B cell (primary cell): ENCODE data around the gene GRM8. TPM values are rescaled to one million over a fixed set of nuclear protein-coding genes. Genes with fewer than 3 reads are reported as not detected.

ENCODE experiments used
- ATAC-seq: fragments of 200-7000 bp; cut with Tn5 transposase; one replicate; pipeline ENCODE4 v1.10.0; 2021; ENCODE audit warnings: low read depth, mild to moderate bottlenecking, moderate number of reproducible peaks, moderate library complexity
- CTCF ChIA-PET: fragments of 350-600 bp; sonication (Branson Sonifier 250); formaldehyde crosslinking; loops from one replicate; lab custom pipeline; 2021; ENCODE audit warnings: antibody characterized with exemption, inconsistent platforms; lab: Charles Lee
- POLR2A ChIA-PET: fragments of 350-600 bp; sonication (Branson Sonifier 250); formaldehyde crosslinking; loops from one replicate; lab custom pipeline; 2021; ENCODE audit warnings: antibody characterized with exemption; lab: Charles Lee
- DNase-seq: peaks from one replicate; pipeline ENCODE4 v3.0.0; 2013
- H2AFZ ChIP-seq: 2 replicates; pipeline ENCODE4 v1.6.1; 2012; ENCODE audit warnings: mild to moderate bottlenecking, low read depth, low read length; ENCODE audit not compliant: insufficient read depth, poor library complexity, severe bottlenecking
- H3K27ac ChIP-seq, 2 donors: 1 replicate in 1 of 2; 2 replicates in 1 of 2; pipeline ENCODE4 v1.5.1; 2012 to 2013; ENCODE audit warnings: low read length in 2 of 2, mild to moderate bottlenecking in 2 of 2, moderate library complexity in 1 of 2
- H3K27me3 ChIP-seq, 4 experiments: fragments of 200-600 bp in 1 of 4; sonication (generic) in 1 of 4; replicated peaks in 1 of 4; 1 replicate in 2 of 4; 2 replicates in 2 of 4; pipeline versions ENCODE4 v1.6.1 to v1.7.0; 2013 to 2016; ENCODE audit warnings: low read length in 3 of 4, mild to moderate bottlenecking in 2 of 4, mixed read lengths in 1 of 4, moderate library complexity in 1 of 4; ENCODE audit not compliant: insufficient read depth in 4 of 4, control insufficient read depth in 3 of 4; ENCODE audit errors: control extremely low read depth in 1 of 4
- H3K36me3 ChIP-seq, 2 experiments: replicated peaks in 1 of 2; 1 replicate in 1 of 2; 2 replicates in 1 of 2; pipeline versions ENCODE4 v1.6.1 to v1.7.1; 2013; ENCODE audit warnings: low read length in 1 of 2; ENCODE audit not compliant: insufficient read depth in 2 of 2, control insufficient read depth in 1 of 2; ENCODE audit errors: control extremely low read depth in 1 of 2, extremely low read depth in 1 of 2
- H3K4me1 ChIP-seq, 2 donors: fragments of 200-600 bp in 1 of 2; sonication (generic) in 1 of 2; 1 replicate in 1 of 2; 2 replicates in 1 of 2; pipeline versions ENCODE4 v1.5.1 to v1.6.1; 2013 to 2017; ENCODE audit warnings: low read length in 2 of 2; ENCODE audit not compliant: control insufficient read depth in 2 of 2, insufficient read depth in 2 of 2
- H3K4me2 ChIP-seq: replicated peaks from 2 replicates; pipeline ENCODE3; 2012; ENCODE audit warnings: mild to moderate bottlenecking, low read depth, low read length; ENCODE audit not compliant: poor library complexity, severe bottlenecking
- H3K4me3 ChIP-seq, 5 experiments: fragments of 200-600 bp in 1 of 5; sonication (generic) in 1 of 5; 1 replicate in 3 of 5; 2 replicates in 2 of 5; pipeline versions ENCODE4 v1.5.1 to v1.7.0; 2011 to 2016; ENCODE audit warnings: low read length in 4 of 5, mild to moderate bottlenecking in 4 of 5, low read depth in 2 of 5, control low read depth in 1 of 5, moderate library complexity in 1 of 5; ENCODE audit not compliant: insufficient read depth in 1 of 5; ENCODE audit errors: control extremely low read depth in 1 of 5, extremely low read depth in 1 of 5
- H3K79me2 ChIP-seq: fragments of 200-600 bp; sonication (generic); one replicate; pipeline ENCODE4 v1.6.0; 2016; ENCODE audit warnings: low read length; ENCODE audit not compliant: control insufficient read depth, insufficient read depth
- H3K9ac ChIP-seq: fragments of 200-600 bp; sonication (generic); 2 replicates; pipeline ENCODE4 v1.6.1; 2017; ENCODE audit warnings: mild to moderate bottlenecking, low read length, moderate library complexity
- H3K9me3 ChIP-seq, 3 donors: one replicate each; pipeline versions ENCODE4 v1.6.1 to v1.7.1; 2013; ENCODE audit warnings: low read length in 2 of 3; ENCODE audit not compliant: control insufficient read depth in 2 of 3, insufficient read depth in 1 of 3; ENCODE audit errors: control extremely low read depth in 1 of 3
- H4K20me1 ChIP-seq: 2 replicates; pipeline ENCODE4 v1.6.0; 2012; ENCODE audit warnings: mild to moderate bottlenecking, low read length; ENCODE audit not compliant: insufficient read depth, control insufficient read depth, poor library complexity, severe bottlenecking
- H3K27ac Mint-ChIP-seq: one replicate; pipeline ENCODE4 v1.8.0; 2021; ENCODE audit warnings: mixed read lengths
- H3K27me3 Mint-ChIP-seq: one replicate; pipeline ENCODE4 v1.8.0; 2021; ENCODE audit warnings: mixed read lengths
- H3K4me1 Mint-ChIP-seq: one replicate; pipeline ENCODE4 v1.8.0; 2021; ENCODE audit warnings: mixed read lengths
- H3K4me3 Mint-ChIP-seq: one replicate; pipeline ENCODE4 v1.8.0; 2021; ENCODE audit warnings: mixed read lengths
- H3K9me3 Mint-ChIP-seq: one replicate; pipeline ENCODE4 v1.8.0; 2022; ENCODE audit warnings: mixed read lengths; ENCODE audit not compliant: insufficient read depth
- EZH2 ChIP-seq: IDR thresholded peaks from 2 replicates; pipeline ENCODE4 v1.6.1; 2012; ENCODE audit warnings: borderline replicate concordance, low read depth, mild to moderate bottlenecking, moderate library complexity, low read length; ENCODE audit not compliant: insufficient read depth, poor library complexity, severe bottlenecking
- WGBS: methylation state at CpG from one replicate; pipeline ENCODE4 v1.1.5; 2013; ENCODE audit warnings: missing lambda C conversion rate; ENCODE audit not compliant: insufficient coverage; 5-methylcytosine and 5-hydroxymethylcytosine counted together
- intact Hi-C: fragments of 100-400 bp; cut with micrococcal nuclease; formaldehyde crosslinking; loops from one replicate; pipeline ENCODE4 v1.10.0; 2022
- polyA plus RNA-seq: library from polyadenylated mRNA; depleted of rRNA; stranded (reverse); fragments of >200 nt; gene quantifications from 2 replicates; pipeline ENCODE4 v1.2.3, GENCODE V29; 2012
- total RNA-seq, 2 donors: library from RNA; stranded (reverse); fragments of 120-200 nt in 1 of 2; gene quantifications; 1 replicate in 1 of 2; 2 replicates in 1 of 2; pipeline versions ENCODE4 v1.2.3 to v1.2.4, GENCODE V29; 2013 to 2022
- TF ChIP-seq, protein P1 (sequence below): fragments of 200-600 bp; IDR thresholded peaks from one replicate; pipeline ENCODE4 v1.8.0; 2022; ENCODE audit warnings: antibody characterized with exemption, mild to moderate bottlenecking

GRM8 gene
- total and polyA plus RNA-seq, 2 donors (not counting 1 experiment from before 2014, with no cell fraction given): not detected

- Histone ChIP-seq H3K79me2 (no peaks in the 10 kb centered on the region), H3K36me3 (no peaks in the 10 kb centered on the region), H3K4me2 (no peak overlapping the region), H3K27ac (no peak overlapping the region), H3K9ac (no peak overlapping the region), H3K4me1 (no peaks in the 10 kb centered on the region), H4K20me1 (no peaks in the 10 kb centered on the region), H2AFZ (no peak overlapping the region), H3K4me3 (no peak overlapping the region), H3K27me3 (no peaks in the 10 kb centered on the region), H3K9me3 (no peaks in the 10 kb centered on the region)
- Mint-ChIP-seq H3K27ac (no peak overlapping the region), H3K4me1 (no peaks in the 10 kb centered on the region), H3K9me3 (no peaks in the 10 kb centered on the region), H3K4me3 (no peak overlapping the region), H3K27me3 (peaks cover 6% of the 10 kb centered on the region)
- intact Hi-C loops: no loop called here
- WGBS: 86% methylated on average over 1 of the region's 3 CpGs
- no peak for ATAC-seq
- TF ChIP-seq EZH2: no peak
- TF ChIP-seq, protein P1, sequence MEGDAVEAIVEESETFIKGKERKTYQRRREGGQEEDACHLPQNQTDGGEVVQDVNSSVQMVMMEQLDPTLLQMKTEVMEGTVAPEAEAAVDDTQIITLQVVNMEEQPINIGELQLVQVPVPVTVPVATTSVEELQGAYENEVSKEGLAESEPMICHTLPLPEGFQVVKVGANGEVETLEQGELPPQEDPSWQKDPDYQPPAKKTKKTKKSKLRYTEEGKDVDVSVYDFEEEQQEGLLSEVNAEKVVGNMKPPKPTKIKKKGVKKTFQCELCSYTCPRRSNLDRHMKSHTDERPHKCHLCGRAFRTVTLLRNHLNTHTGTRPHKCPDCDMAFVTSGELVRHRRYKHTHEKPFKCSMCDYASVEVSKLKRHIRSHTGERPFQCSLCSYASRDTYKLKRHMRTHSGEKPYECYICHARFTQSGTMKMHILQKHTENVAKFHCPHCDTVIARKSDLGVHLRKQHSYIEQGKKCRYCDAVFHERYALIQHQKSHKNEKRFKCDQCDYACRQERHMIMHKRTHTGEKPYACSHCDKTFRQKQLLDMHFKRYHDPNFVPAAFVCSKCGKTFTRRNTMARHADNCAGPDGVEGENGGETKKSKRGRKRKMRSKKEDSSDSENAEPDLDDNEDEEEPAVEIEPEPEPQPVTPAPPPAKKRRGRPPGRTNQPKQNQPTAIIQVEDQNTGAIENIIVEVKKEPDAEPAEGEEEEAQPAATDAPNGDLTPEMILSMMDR: no peak
- CTCF ChIA-PET: no interaction called here
- POLR2A ChIA-PET: no interaction called here
- no peak for DNase-seq
Measured at GRCh38 chr7:126820925-126821324, 431.8 kb downstream of the GRM8 start.

GRCh38 chr7:126819197-126819484 lies 433.6 kb downstream of the GRM8 start:
- Mint-ChIP-seq H3K4me1 (no peaks in the 10 kb centered on the region), H3K27ac (no peak overlapping the region), H3K4me3 (no peak overlapping the region), H3K27me3 (peaks cover 6% of the 10 kb centered on the region), H3K9me3 (no peaks in the 10 kb centered on the region)
- no peaks in the 10 kb centered on the region for H3K36me3 ChIP-seq
- no peaks in the 10 kb centered on the region for H3K9me3 ChIP-seq
- no peaks in the 10 kb centered on the region for H4K20me1 ChIP-seq
- TF ChIP-seq, protein P1: no peak
- no peak for TF ChIP-seq EZH2
- POLR2A ChIA-PET: no interaction called here
- ATAC-seq: no peak
- no peaks in the 10 kb centered on the region for H3K4me1 ChIP-seq
- no peak overlapping the region for H3K4me3 ChIP-seq
- H3K27me3 ChIP-seq: no peaks in the 10 kb centered on the region
- no peak overlapping the region for H2AFZ ChIP-seq
- CTCF ChIA-PET: no interaction called here
- no peak overlapping the region for H3K27ac ChIP-seq
- WGBS: 44% methylated on average over 4 of the region's 5 CpGs
- intact Hi-C loops: no loop called here
- no peak overlapping the region for H3K4me2 ChIP-seq
- H3K79me2 ChIP-seq: no peaks in the 10 kb centered on the region
- DNase-seq: no peak
- no peak overlapping the region for H3K9ac ChIP-seq
